K562 (cell line): Measurements from ENCODE around the gene VPS13C. TPM values are rescaled to one million over a fixed set of nuclear protein-coding genes. Genes with fewer than 3 reads are reported as not detected.

Source experiments
- ATAC-seq: fragments of 200-7000 bp; cut with Tn5 transposase; 3 replicates; pipeline ENCODE4 v1.9.1; 2020; ENCODE audit warnings: moderate library complexity
- BruUV-seq: library from RNA; stranded (reverse); fragments of 400-500 nt; replicated peaks from 2 replicates; lab custom pipeline; 2021; lab: Mats Ljungman, UMichigan
- CTCF ChIA-PET: fragments of 300-600 bp; formaldehyde crosslinking; extraction: SDS; loops from one replicate; lab custom pipeline; 2021; ENCODE audit warnings: low intra/inter-chr PET ratio; lab: Yijun Ruan, JAX
- POLR2A ChIA-PET: fragments of 300-600, 350-650 bp; sonication (Branson Sonifier 250); formaldehyde crosslinking; extraction: SDS; loops from one replicate; lab custom pipeline; 2021; ENCODE audit warnings: antibody characterized with exemption, inconsistent platforms; lab: Yijun Ruan, JAX
- DNase-seq, 4 experiments: peaks; one replicate each; pipeline versions ENCODE4 v3.0.0 to v3.0.0-alpha.2; 2011 to 2018; ENCODE audit warnings: low spot score in 3 of 4, mixed read lengths in 3 of 4; ENCODE audit errors: extremely low read depth in 1 of 4
- FAIRE-seq: peaks from 2 replicates; lab custom pipeline; 2011; peaks lifted over from hg19 to GRCh38; lab: Jason Lieb, UNC
- H2AFZ ChIP-seq: 2 replicates; pipeline ENCODE4 v1.6.0; 2011; ENCODE audit warnings: low read depth, low read length, control low read depth, inconsistent platforms
- H3K27ac ChIP-seq: fragments of 200-600 bp; 3 replicates; pipeline ENCODE4 v1.8.0; 2011; ENCODE audit warnings: low read depth, mild to moderate bottlenecking, control low read depth, inconsistent platforms, low read length, moderate library complexity, mixed read lengths; ENCODE audit errors: extremely low read depth
- H3K27me3 ChIP-seq, 2 experiments: fragments of 300-600 bp in 1 of 2; 2 replicates in 1 of 2; 3 replicates in 1 of 2; pipeline versions ENCODE4 v1.6.0 to v1.8.0; 2011; ENCODE audit warnings: inconsistent platforms in 2 of 2, low read length in 2 of 2, mild to moderate bottlenecking in 1 of 2, mixed read lengths in 1 of 2, moderate library complexity in 1 of 2; ENCODE audit not compliant: control insufficient read depth in 2 of 2, insufficient read depth in 2 of 2
- H3K36me3 ChIP-seq: fragments of 300-600 bp; 3 replicates; pipeline ENCODE4 v1.8.0; 2011; ENCODE audit warnings: mild to moderate bottlenecking, low read length, inconsistent platforms; ENCODE audit not compliant: control insufficient read depth, insufficient read depth
- H3K4me1 ChIP-seq, 2 experiments: fragments of 200-600 bp in 1 of 2; replicated peaks in 1 of 2; 2 replicates in 1 of 2; 3 replicates in 1 of 2; pipeline versions ENCODE4 v1.5.1 to v1.8.0; 2011; ENCODE audit warnings: inconsistent platforms in 2 of 2, low read length in 2 of 2, mild to moderate bottlenecking in 1 of 2, mixed read lengths in 1 of 2, moderate library complexity in 1 of 2; ENCODE audit not compliant: control insufficient read depth in 2 of 2, insufficient read depth in 2 of 2
- H3K4me2 ChIP-seq: 2 replicates; pipeline ENCODE4 v1.6.1; 2011; ENCODE audit warnings: low read length, control low read depth, inconsistent platforms, mixed read lengths; ENCODE audit not compliant: insufficient read depth
- H3K4me3 ChIP-seq: fragments of 200-600 bp; sonication (generic), shearing (Covaris generic); 2 replicates; pipeline ENCODE4 v1.5.1; 2016; ENCODE audit warnings: control low read depth, inconsistent platforms
- H3K79me2 ChIP-seq: fragments of 200-600 bp; 3 replicates; pipeline ENCODE4 v1.8.0; 2011; ENCODE audit warnings: low read length, inconsistent platforms; ENCODE audit not compliant: control insufficient read depth, insufficient read depth
- H3K9ac ChIP-seq, 2 experiments: 2 replicates each; pipeline versions ENCODE4 v1.6.0 to v1.6.1; 2011; ENCODE audit warnings: low read depth in 2 of 2, low read length in 2 of 2, control low read depth in 1 of 2, inconsistent platforms in 1 of 2, mild to moderate bottlenecking in 1 of 2, mixed read lengths in 1 of 2; ENCODE audit not compliant: insufficient read depth in 1 of 2
- H3K9me1 ChIP-seq: one replicate; pipeline ENCODE4 v1.6.0; 2011; ENCODE audit warnings: inconsistent platforms, mild to moderate bottlenecking, low read length, moderate library complexity; ENCODE audit not compliant: control insufficient read depth, insufficient read depth
- H3K9me3 ChIP-seq: replicated peaks from 2 replicates; pipeline ENCODE4 v1.5.1; 2011; ENCODE audit warnings: low read depth, low read length, inconsistent platforms; ENCODE audit not compliant: control insufficient read depth, insufficient read depth
- H4K20me1 ChIP-seq: replicated peaks from 2 replicates; pipeline ENCODE4 v1.6.1; 2011; ENCODE audit warnings: low read length, inconsistent platforms, mixed read lengths; ENCODE audit not compliant: control insufficient read depth, insufficient read depth
- BCOR ChIP-seq: fragments of 450-650 bp; IDR thresholded peaks from 2 replicates; pipeline ENCODE4 v1.6.1; 2016
- ETV6 ChIP-seq, 3 experiments: fragments of 150-350 bp in 1 of 3; sonication (generic) in 1 of 3; formaldehyde crosslinking in 1 of 3; IDR thresholded peaks; 2 replicates each; pipeline versions ENCODE4 v1.6.1 to v1.8.0; 2014 to 2022; ENCODE audit warnings: borderline replicate concordance in 2 of 3, low read depth in 2 of 3, antibody characterized with exemption in 1 of 3, low read length in 1 of 3, mild to moderate bottlenecking in 1 of 3, missing genetic modification reagents in 1 of 3
- FOXJ3 ChIP-seq: sonication (generic); formaldehyde crosslinking; IDR thresholded peaks from 2 replicates; pipeline ENCODE4 v1.4.0; 2020; ENCODE audit warnings: mild to moderate bottlenecking, missing genetic modification reagents
- HNRNPLL ChIP-seq: fragments of 200-400 bp; formaldehyde crosslinking; IDR thresholded peaks from 2 replicates; pipeline ENCODE4 v1.6.1; 2017; ENCODE audit warnings: low read length, low read depth, mild to moderate bottlenecking; ENCODE audit not compliant: poor library complexity, severe bottlenecking
- KDM4B ChIP-seq, 2 experiments: fragments of 450-650 bp in 1 of 2; sonication (generic) in 1 of 2; IDR thresholded peaks; 2 replicates each; pipeline ENCODE4 v1.6.1; 2016 to 2017; ENCODE audit warnings: borderline replicate concordance in 2 of 2, antibody characterized with exemption in 1 of 2, low read depth in 1 of 2, mild to moderate bottlenecking in 1 of 2
- KLF1 ChIP-seq: fragments of 450-650 bp; IDR thresholded peaks from 2 replicates; pipeline ENCODE4 v1.6.1; 2016; ENCODE audit warnings: missing genetic modification characterization, missing compliant biosample characterization
- MECOM ChIP-seq: fragments of 250-450 bp; sonication (Bioruptor Pico); IDR thresholded peaks from 2 replicates; pipeline ENCODE4 v1.8.0; 2022; ENCODE audit warnings: inconsistent platforms
- MTF1 ChIP-seq: fragments of 250-450 bp; sonication (Bioruptor Pico); IDR thresholded peaks from 2 replicates; pipeline ENCODE4 v1.9.0; 2021; ENCODE audit warnings: moderate library complexity, mild to moderate bottlenecking, inconsistent platforms, borderline replicate concordance
- POLR2AphosphoS2 ChIP-seq: IDR thresholded peaks from 2 replicates; pipeline ENCODE4 v1.6.1; 2012; ENCODE audit warnings: low read length, improper control_type of control experiment
- POLR2B ChIP-seq: fragments of 450-650 bp; IDR thresholded peaks from 2 replicates; pipeline ENCODE4 v1.6.1; 2018; ENCODE audit warnings: low read depth; ENCODE audit not compliant: partially characterized antibody
- SNRNP70 ChIP-seq: fragments of 200-400 bp; formaldehyde crosslinking; optimal IDR thresholded peaks from 2 replicates; pipeline ENCODE3; 2017; ENCODE audit warnings: low read depth, low read length
- ZFX ChIP-seq: sonication (generic); formaldehyde crosslinking; IDR thresholded peaks from 2 replicates; pipeline ENCODE4 v1.8.0; 2022; ENCODE audit warnings: mild to moderate bottlenecking, missing genetic modification reagents, moderate library complexity
- ZNF589 ChIP-seq: fragments of 200-800 bp; sonication (Bioruptor generic); IDR thresholded peaks from 2 replicates; pipeline ENCODE4 v1.6.1; 2016; ENCODE audit warnings: low read depth, missing genetic modification characterization, missing compliant biosample characterization
- WGBS: fragments of 100-300 bp; shearing (Covaris generic); methylation state at CpG from one replicate; pipeline ENCODE4 v1.1.6; 2016; ENCODE audit warnings: low coverage, mixed read lengths; ENCODE audit not compliant: insufficient coverage; ENCODE audit errors: missing lambda C conversion rate; 5-methylcytosine and 5-hydroxymethylcytosine counted together
- in situ Hi-C: fragments of 300-500 bp; cut with MboI; formaldehyde crosslinking; loops from 4 replicates; pipeline ENCODE4 v1.15.0; 2018; ENCODE audit warnings: inconsistent platforms, mixed read lengths
- intact Hi-C: fragments of 100-400 bp; cut with micrococcal nuclease; formaldehyde crosslinking; loops from 2 replicates; pipeline ENCODE4 v1.14.2; 2022
- polyA plus RNA-seq, 8 experiments: library from polyadenylated mRNA; depleted of rRNA in 4 of 8; stranded (reverse) in 5 of 8; unstranded in 3 of 8; fragments of >200 nt; fragmentation: Nextera tagmentation in 2 of 8; fragmentation: Illumina TruSeq in 1 of 8; extraction: Ambion mirVana in 2 of 8; extraction: Trizol in 1 of 8; gene quantifications; 2 replicates each; pipeline versions ENCODE4 v1.2.1 to v1.2.3, GENCODE V29; 2011 to 2014; ENCODE audit warnings: inconsistent platforms in 1 of 8, missing spikeins in 1 of 8
- total RNA-seq, 7 experiments: library from RNA; depleted of rRNA in 6 of 7; stranded (reverse); fragments of >200 nt in 6 of 7; fragmentation: Illumina TruSeq in 2 of 7; extraction: Trizol in 2 of 7; gene quantifications; 2 replicates each; pipeline versions ENCODE4 v1.2.1 to v1.2.3, GENCODE V29; 2011 to 2021; ENCODE audit warnings: low replicate concordance in 1 of 7
- TF ChIP-seq, protein P1 (sequence below): fragments of 250-450 bp; sonication (Bioruptor Pico); IDR thresholded peaks from 2 replicates; pipeline ENCODE4 v1.4.0; 2020

VPS13C gene
- total and polyA plus RNA-seq, 9 of the 15 experiments (the other 6 are each of a cell fraction or from before 2014, with no cell fraction given): 5.2 to 32.3 (median 15.7) TPM

DNA sequence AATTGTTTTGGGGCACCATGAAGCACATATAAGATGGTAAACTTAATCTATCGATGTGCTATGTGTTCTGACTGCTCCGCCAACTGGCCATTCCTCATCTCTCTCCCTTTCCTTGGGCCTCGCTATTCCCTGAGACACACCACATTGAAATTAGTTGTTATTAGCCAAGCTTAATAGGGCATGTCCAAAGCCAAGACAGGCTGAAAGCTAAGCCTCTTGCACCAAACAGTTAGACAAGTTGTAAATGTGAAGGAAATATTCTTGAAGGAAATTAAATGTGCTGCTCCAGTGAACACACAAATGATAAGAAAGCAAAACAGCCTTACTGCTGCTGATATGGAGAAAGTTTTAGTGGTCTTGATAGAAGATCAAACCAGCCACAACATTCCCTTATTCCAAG is 45.8 kb upstream of the VPS13C start:
- in situ Hi-C loops: no loop called here
- H3K4me2 ChIP-seq: no peak overlapping the region
- no peaks in the 10 kb centered on the region for H3K9me3 ChIP-seq
- POLR2A ChIA-PET: no interaction called here
- no peaks in the 10 kb centered on the region for H4K20me1 ChIP-seq
- no peak for DNase-seq
- no peak overlapping the region for H3K4me3 ChIP-seq
- intact Hi-C loops: no loop called here
- H3K36me3 ChIP-seq: no peaks in the 10 kb centered on the region
- H3K27me3 ChIP-seq: peaks cover 2 to 13% of the 10 kb centered on the region in 2 experiments; a peak in 3 of 5 replicates
- no peak overlapping the region for H3K27ac ChIP-seq
- H3K9me1 ChIP-seq: no peaks in the 10 kb centered on the region
- 32% methylated on average over 3 of the region's 3 CpGs for WGBS
- no peak for TF ChIP-seq SNRNP70
- no peak for TF ChIP-seq ZNF589
- no peak for TF ChIP-seq KLF1
- TF ChIP-seq MECOM (CRISPR knock-in tag): no peak
- TF ChIP-seq FOXJ3 (CRISPR knock-in tag): no peak
- TF ChIP-seq ZFX: no peak
- no peak for TF ChIP-seq KDM4B (IDR thresholded peaks at IDR 0.05; ENCODE audit: borderline replicate concordance in 2 of 2, low read depth in 1 of 2)
- no peak for TF ChIP-seq BCOR
- no peak for TF ChIP-seq HNRNPLL
- no peak for TF ChIP-seq POLR2B
- TF ChIP-seq, protein P1, sequence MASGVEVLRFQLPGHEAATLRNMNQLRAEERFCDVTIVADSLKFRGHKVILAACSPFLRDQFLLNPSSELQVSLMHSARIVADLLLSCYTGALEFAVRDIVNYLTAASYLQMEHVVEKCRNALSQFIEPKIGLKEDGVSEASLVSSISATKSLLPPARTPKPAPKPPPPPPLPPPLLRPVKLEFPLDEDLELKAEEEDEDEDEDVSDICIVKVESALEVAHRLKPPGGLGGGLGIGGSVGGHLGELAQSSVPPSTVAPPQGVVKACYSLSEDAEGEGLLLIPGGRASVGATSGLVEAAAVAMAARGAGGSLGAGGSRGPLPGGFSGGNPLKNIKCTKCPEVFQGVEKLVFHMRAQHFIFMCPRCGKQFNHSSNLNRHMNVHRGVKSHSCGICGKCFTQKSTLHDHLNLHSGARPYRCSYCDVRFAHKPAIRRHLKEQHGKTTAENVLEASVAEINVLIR (CRISPR knock-in tag): no peak
- no peak for TF ChIP-seq ETV6 (IDR thresholded peaks at IDR 0.05; ENCODE audit: borderline replicate concordance in 1 of 2, low read depth in 2 of 2, low read length in 1 of 2)
- no peak for TF ChIP-seq ETV6 (CRISPR knock-in tag; IDR thresholded peaks at IDR 0.05; ENCODE audit: borderline replicate concordance)
- no peak for TF ChIP-seq POLR2AphosphoS2
- no peak for TF ChIP-seq MTF1 (CRISPR knock-in tag)
- no peak for ATAC-seq
- no TSS peak for BruUV-seq
- CTCF ChIA-PET: no interaction called here
- no peak overlapping the region for H3K9ac ChIP-seq
- no peak for FAIRE-seq
- no peaks in the 10 kb centered on the region for H3K4me1 ChIP-seq
- no peaks in the 10 kb centered on the region for H3K79me2 ChIP-seq
- no peak overlapping the region for H2AFZ ChIP-seq
